SK-N-SH treated with all-trans-retinoic acid at 6 μM for 48 hours (cell line): ENCODE data around the gene TRDMT1.

Experiments
- BACH2 ChIP-seq: fragments of 250-450 bp; sonication (Bioruptor Pico); IDR thresholded peaks from 2 replicates; pipeline ENCODE4 v1.9.0; 2021; ENCODE audit warnings: mild to moderate bottlenecking, borderline replicate concordance
- CREB5 ChIP-seq: fragments of 250-450 bp; sonication (Bioruptor Pico); IDR thresholded peaks from 2 replicates; pipeline ENCODE4 v1.5.1; 2020; ENCODE audit warnings: low read depth, mild to moderate bottlenecking, moderate library complexity
- CSDC2 ChIP-seq: fragments of 250-450 bp; sonication (Bioruptor Pico); IDR thresholded peaks from 2 replicates; pipeline ENCODE4 v1.5.0; 2020; ENCODE audit warnings: mild to moderate bottlenecking, moderate library complexity
- ESRRG ChIP-seq: fragments of 250-450 bp; sonication (Bioruptor Pico); IDR thresholded peaks from 2 replicates; pipeline ENCODE4 v1.6.1; 2021; ENCODE audit warnings: mild to moderate bottlenecking
- ISL1 ChIP-seq: fragments of 250-450 bp; sonication (Bioruptor Pico); IDR thresholded peaks from 2 replicates; pipeline ENCODE4 v2.1.2; 2022; ENCODE audit warnings: mild to moderate bottlenecking, moderate library complexity
- PATZ1 ChIP-seq: fragments of 250-450 bp; sonication (Bioruptor Pico); IDR thresholded peaks from 2 replicates; pipeline ENCODE4 v1.8.0; 2020; ENCODE audit warnings: mild to moderate bottlenecking, moderate library complexity, borderline replicate concordance
- POU6F1 ChIP-seq: fragments of 250-450 bp; sonication (Bioruptor Pico); IDR thresholded peaks from 2 replicates; pipeline ENCODE4 v1.8.0; 2021; ENCODE audit warnings: low read depth, mild to moderate bottlenecking, moderate library complexity, borderline replicate concordance
- PPARA ChIP-seq: fragments of 250-450 bp; sonication (Bioruptor Pico); IDR thresholded peaks from 2 replicates; pipeline ENCODE4 v1.5.0; 2020; ENCODE audit warnings: mild to moderate bottlenecking, borderline replicate concordance
- RARB ChIP-seq: fragments of 250-450 bp; sonication (Bioruptor Pico); IDR thresholded peaks from 2 replicates; pipeline ENCODE4 v1.8.0; 2021; ENCODE audit warnings: mild to moderate bottlenecking, moderate library complexity
- TSHZ2 ChIP-seq: fragments of 250-450 bp; sonication (Bioruptor Pico); IDR thresholded peaks from 2 replicates; pipeline ENCODE4 v1.5.0; 2020; ENCODE audit warnings: mild to moderate bottlenecking, moderate library complexity
- ZFP3 ChIP-seq: fragments of 250-450 bp; sonication (Bioruptor Pico); IDR thresholded peaks from 2 replicates; pipeline ENCODE4 v1.5.0; 2020; ENCODE audit warnings: mild to moderate bottlenecking, moderate library complexity
- ZFP30 ChIP-seq: fragments of 450-650 bp; formaldehyde crosslinking; IDR thresholded peaks from 2 replicates; pipeline ENCODE4 v1.5.0; 2022; ENCODE audit warnings: mild to moderate bottlenecking, moderate library complexity

GRCh38 chr10:17225808-17226207 is 24.3 kb upstream of the TRDMT1 start:
- TF ChIP-seq CSDC2 (CRISPR knock-in tag) (no peak), POU6F1 (CRISPR knock-in tag) (no peak), TSHZ2 (CRISPR knock-in tag) (no peak), RARB (no peak), ZFP30 (CRISPR knock-in tag) (no peak), CREB5 (CRISPR knock-in tag) (no peak), PATZ1 (CRISPR knock-in tag) (no peak), ZFP3 (CRISPR knock-in tag) (no peak), ISL1 (no peak), BACH2 (CRISPR knock-in tag) (no peak), ESRRG (CRISPR knock-in tag) (no peak), PPARA (CRISPR knock-in tag) (no peak)
